Neural cell (in vitro differentiated cells): Measurements from ENCODE around the gene HGF. TPM values are rescaled to one million over a fixed set of nuclear protein-coding genes. Genes with fewer than 3 reads are reported as not detected.

Experiments used
- H2AFZ ChIP-seq: fragments of 200-600, 300-800 bp; sonication (generic), shearing (Covaris generic); 2 replicates; pipeline ENCODE4 v1.6.0; 2014; ENCODE audit warnings: low read depth, mild to moderate bottlenecking, antibody characterized with exemption, low read length, moderate library complexity
- H3F3A ChIP-seq: fragments of 200-600 bp; shearing (Covaris generic); 2 replicates; pipeline ENCODE4 v1.6.1; 2016; ENCODE audit warnings: mild to moderate bottlenecking, moderate library complexity, mixed read lengths, antibody characterized with exemption, low read length; ENCODE audit not compliant: insufficient read depth, poor library complexity, severe bottlenecking
- H3K27ac ChIP-seq: fragments of 200-600, 300-800 bp; sonication (generic), shearing (Covaris generic); 2 replicates; pipeline ENCODE4 v1.5.1; 2014; ENCODE audit warnings: mild to moderate bottlenecking, low read length, moderate library complexity
- H3K27me3 ChIP-seq: fragments of 300-800, 200-600 bp; sonication (generic), shearing (Covaris generic); 2 replicates; pipeline ENCODE4 v1.6.0; 2014; ENCODE audit warnings: mild to moderate bottlenecking, low read depth, low read length, moderate library complexity; ENCODE audit not compliant: insufficient read depth
- H3K36me3 ChIP-seq: fragments of 300-800, 200-600 bp; sonication (generic), shearing (Covaris generic); 2 replicates; pipeline ENCODE4 v1.5.1; 2014; ENCODE audit warnings: mild to moderate bottlenecking, antibody characterized with exemption, low read length, moderate library complexity; ENCODE audit not compliant: insufficient read depth
- H3K4me2 ChIP-seq: fragments of 300-800, 200-600 bp; sonication (generic), shearing (Covaris generic); 2 replicates; pipeline ENCODE4 v1.6.0; 2014; ENCODE audit warnings: mild to moderate bottlenecking, low read length
- H3K4me3 ChIP-seq: fragments of 300-800, 200-600 bp; sonication (generic), shearing (Covaris generic); 2 replicates; pipeline ENCODE4 v1.5.1; 2014; ENCODE audit warnings: mild to moderate bottlenecking, low read length, moderate library complexity
- H3K79me2 ChIP-seq: fragments of 200-600 bp; shearing (Covaris generic); replicated peaks from 2 replicates; pipeline ENCODE4 v1.6.0; 2014; ENCODE audit warnings: mild to moderate bottlenecking, low read length, moderate library complexity; ENCODE audit not compliant: insufficient read depth
- H3K9ac ChIP-seq: fragments of 300-800, 200-600 bp; sonication (generic), shearing (Covaris generic); 2 replicates; pipeline ENCODE4 v1.6.1; 2016; ENCODE audit warnings: mild to moderate bottlenecking, low read length, mixed read lengths
- H3K9me2 ChIP-seq: fragments of 200-600 bp; shearing (Covaris generic); 2 replicates; pipeline ENCODE4 v1.6.1; 2016; ENCODE audit warnings: mild to moderate bottlenecking, low read length, mixed read lengths; ENCODE audit not compliant: insufficient read depth
- H3K9me3 ChIP-seq: fragments of 200-600, 300-800 bp; sonication (generic), shearing (Covaris generic); 2 replicates; pipeline ENCODE4 v1.6.1; 2016; ENCODE audit warnings: mild to moderate bottlenecking, mixed run types, low read length, moderate library complexity, mixed read lengths
- H4K20me1 ChIP-seq: fragments of 200-600 bp; shearing (Covaris generic); 2 replicates; pipeline ENCODE4 v1.6.1; 2016; ENCODE audit warnings: mild to moderate bottlenecking, mixed run types; ENCODE audit not compliant: insufficient read depth
- EP300 ChIP-seq: fragments of 450-650 bp; conservative IDR thresholded peaks from 2 replicates; pipeline ENCODE4 v1.6.1; 2014; ENCODE audit warnings: antibody characterized with exemption, mild to moderate bottlenecking, moderate library complexity; ENCODE audit not compliant: poor library complexity, severe bottlenecking
- EZH2 ChIP-seq: fragments of 200-600, 300-800 bp; shearing (Covaris generic), sonication (generic); IDR thresholded peaks from 2 replicates; pipeline ENCODE4 v1.6.1; 2014; ENCODE audit warnings: antibody characterized with exemption, low read length, borderline replicate concordance, mild to moderate bottlenecking; ENCODE audit not compliant: insufficient read depth, poor library complexity, severe bottlenecking
- MXI1 ChIP-seq: fragments of 450-650 bp; conservative IDR thresholded peaks from 2 replicates; pipeline ENCODE4 v1.6.1; 2014; ENCODE audit warnings: antibody characterized with exemption, mild to moderate bottlenecking; ENCODE audit not compliant: poor library complexity, severe bottlenecking
- POLR2AphosphoS5 ChIP-seq: IDR thresholded peaks from 2 replicates; pipeline ENCODE4 v1.6.1; 2012
- RAD21 ChIP-seq: fragments of 450-650 bp; conservative IDR thresholded peaks from 2 replicates; pipeline ENCODE4 v1.6.1; 2014; ENCODE audit warnings: antibody characterized with exemption, mild to moderate bottlenecking, moderate library complexity
- SMC3 ChIP-seq: fragments of 450-650 bp; conservative IDR thresholded peaks from 2 replicates; pipeline ENCODE4 v1.6.1; 2014; ENCODE audit warnings: antibody characterized with exemption, mild to moderate bottlenecking, moderate library complexity; ENCODE audit not compliant: poor library complexity
- TAF1 ChIP-seq: IDR thresholded peaks from 2 replicates; pipeline ENCODE4 v1.6.1; 2012; ENCODE audit warnings: low read depth
- polyA plus RNA-seq: library from polyadenylated mRNA; depleted of rRNA; stranded (reverse); fragments of >200 nt; gene quantifications from 2 replicates; pipeline ENCODE4 v1.2.3, GENCODE V29; 2014
- TF ChIP-seq, protein P1 (sequence below): fragments of 450-650 bp; IDR thresholded peaks from 2 replicates; pipeline ENCODE4 v1.5.1; 2014; ENCODE audit warnings: antibody characterized with exemption, mild to moderate bottlenecking, moderate library complexity; ENCODE audit not compliant: poor library complexity, severe bottlenecking
- TF ChIP-seq, protein P2 (sequence below): IDR thresholded peaks from 2 replicates; pipeline ENCODE4 v1.6.1; 2012; ENCODE audit warnings: borderline replicate concordance

Gene HGF
- polyA plus RNA-seq, 1 donor from 2014 or later: not detected

DNA sequence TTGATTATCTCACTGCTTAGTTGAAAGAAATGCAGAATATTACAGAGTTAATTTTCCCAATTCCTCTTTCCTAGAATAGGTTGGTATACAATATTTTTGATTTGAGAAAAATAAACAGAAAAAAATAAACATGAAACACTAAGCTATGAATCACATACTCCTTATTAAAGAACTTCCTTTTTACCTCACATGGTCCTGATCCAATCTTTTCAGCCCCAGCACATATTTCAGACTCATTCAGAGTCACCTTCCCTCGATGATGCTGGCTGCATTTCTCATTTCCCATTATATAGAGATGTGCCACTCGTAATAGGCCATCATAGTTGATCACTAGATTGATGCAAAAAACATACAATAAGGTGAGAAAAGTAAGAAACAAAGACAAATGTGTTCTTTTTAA, 64.6 kb downstream of the HGF start:
- Histone ChIP-seq H3K27ac (no peak overlapping the region), H2AFZ (no peak overlapping the region), H3K4me3 (no peak overlapping the region), H3K9ac (no peak overlapping the region), H3K79me2 (no peaks in the 10 kb centered on the region), H3F3A (no peaks in the 10 kb centered on the region), H4K20me1 (no peaks in the 10 kb centered on the region), H3K36me3 (no peaks in the 10 kb centered on the region), H3K4me2 (no peak overlapping the region), H3K27me3 (no peaks in the 10 kb centered on the region), H3K9me2 (no peaks in the 10 kb centered on the region), H3K9me3 (no peaks in the 10 kb centered on the region)
- TF ChIP-seq, protein P1, sequence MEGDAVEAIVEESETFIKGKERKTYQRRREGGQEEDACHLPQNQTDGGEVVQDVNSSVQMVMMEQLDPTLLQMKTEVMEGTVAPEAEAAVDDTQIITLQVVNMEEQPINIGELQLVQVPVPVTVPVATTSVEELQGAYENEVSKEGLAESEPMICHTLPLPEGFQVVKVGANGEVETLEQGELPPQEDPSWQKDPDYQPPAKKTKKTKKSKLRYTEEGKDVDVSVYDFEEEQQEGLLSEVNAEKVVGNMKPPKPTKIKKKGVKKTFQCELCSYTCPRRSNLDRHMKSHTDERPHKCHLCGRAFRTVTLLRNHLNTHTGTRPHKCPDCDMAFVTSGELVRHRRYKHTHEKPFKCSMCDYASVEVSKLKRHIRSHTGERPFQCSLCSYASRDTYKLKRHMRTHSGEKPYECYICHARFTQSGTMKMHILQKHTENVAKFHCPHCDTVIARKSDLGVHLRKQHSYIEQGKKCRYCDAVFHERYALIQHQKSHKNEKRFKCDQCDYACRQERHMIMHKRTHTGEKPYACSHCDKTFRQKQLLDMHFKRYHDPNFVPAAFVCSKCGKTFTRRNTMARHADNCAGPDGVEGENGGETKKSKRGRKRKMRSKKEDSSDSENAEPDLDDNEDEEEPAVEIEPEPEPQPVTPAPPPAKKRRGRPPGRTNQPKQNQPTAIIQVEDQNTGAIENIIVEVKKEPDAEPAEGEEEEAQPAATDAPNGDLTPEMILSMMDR: no peak
- TF ChIP-seq MXI1 (no peak), EP300 (no peak), EZH2 (no peak), SMC3 (no peak), TAF1 (no peak), POLR2AphosphoS5 (no peak), RAD21 (no peak)
- TF ChIP-seq, protein P2, sequence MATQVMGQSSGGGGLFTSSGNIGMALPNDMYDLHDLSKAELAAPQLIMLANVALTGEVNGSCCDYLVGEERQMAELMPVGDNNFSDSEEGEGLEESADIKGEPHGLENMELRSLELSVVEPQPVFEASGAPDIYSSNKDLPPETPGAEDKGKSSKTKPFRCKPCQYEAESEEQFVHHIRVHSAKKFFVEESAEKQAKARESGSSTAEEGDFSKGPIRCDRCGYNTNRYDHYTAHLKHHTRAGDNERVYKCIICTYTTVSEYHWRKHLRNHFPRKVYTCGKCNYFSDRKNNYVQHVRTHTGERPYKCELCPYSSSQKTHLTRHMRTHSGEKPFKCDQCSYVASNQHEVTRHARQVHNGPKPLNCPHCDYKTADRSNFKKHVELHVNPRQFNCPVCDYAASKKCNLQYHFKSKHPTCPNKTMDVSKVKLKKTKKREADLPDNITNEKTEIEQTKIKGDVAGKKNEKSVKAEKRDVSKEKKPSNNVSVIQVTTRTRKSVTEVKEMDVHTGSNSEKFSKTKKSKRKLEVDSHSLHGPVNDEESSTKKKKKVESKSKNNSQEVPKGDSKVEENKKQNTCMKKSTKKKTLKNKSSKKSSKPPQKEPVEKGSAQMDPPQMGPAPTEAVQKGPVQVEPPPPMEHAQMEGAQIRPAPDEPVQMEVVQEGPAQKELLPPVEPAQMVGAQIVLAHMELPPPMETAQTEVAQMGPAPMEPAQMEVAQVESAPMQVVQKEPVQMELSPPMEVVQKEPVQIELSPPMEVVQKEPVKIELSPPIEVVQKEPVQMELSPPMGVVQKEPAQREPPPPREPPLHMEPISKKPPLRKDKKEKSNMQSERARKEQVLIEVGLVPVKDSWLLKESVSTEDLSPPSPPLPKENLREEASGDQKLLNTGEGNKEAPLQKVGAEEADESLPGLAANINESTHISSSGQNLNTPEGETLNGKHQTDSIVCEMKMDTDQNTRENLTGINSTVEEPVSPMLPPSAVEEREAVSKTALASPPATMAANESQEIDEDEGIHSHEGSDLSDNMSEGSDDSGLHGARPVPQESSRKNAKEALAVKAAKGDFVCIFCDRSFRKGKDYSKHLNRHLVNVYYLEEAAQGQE: no peak

DNA sequence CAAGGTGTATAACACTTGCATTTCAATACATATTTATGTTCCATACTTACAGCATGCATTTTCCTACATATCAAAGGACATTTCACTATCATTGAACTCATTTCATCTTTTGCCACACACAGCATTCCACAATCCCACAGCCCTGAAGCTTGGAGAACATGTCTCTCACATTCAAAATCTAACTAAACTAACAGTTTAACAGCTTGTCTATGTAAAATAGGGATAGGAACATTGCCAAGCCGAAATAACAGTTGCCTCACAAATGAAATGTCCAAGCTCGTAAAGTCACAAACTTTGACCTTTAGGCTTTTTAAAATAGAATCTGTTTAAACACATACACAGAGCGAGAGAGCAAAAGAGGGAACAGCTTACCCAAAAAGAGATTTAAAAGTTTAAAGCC, 65.3 kb downstream of the HGF start:
- no peak overlapping the region for H3K4me3 ChIP-seq
- no peak for TF ChIP-seq EP300
- TF ChIP-seq, protein P2: no peak
- TF ChIP-seq MXI1: no peak
- TF ChIP-seq RAD21: no peak
- no peak for TF ChIP-seq TAF1
- TF ChIP-seq, protein P1: no peak
- TF ChIP-seq EZH2: no peak
- TF ChIP-seq SMC3: no peak
- no peak for TF ChIP-seq POLR2AphosphoS5
- H3K9me3 ChIP-seq: no peaks in the 10 kb centered on the region
- H3K27ac ChIP-seq: no peak overlapping the region
- no peaks in the 10 kb centered on the region for H4K20me1 ChIP-seq
- no peak overlapping the region for H3K4me2 ChIP-seq
- no peaks in the 10 kb centered on the region for H3K9me2 ChIP-seq
- H3K36me3 ChIP-seq: no peaks in the 10 kb centered on the region
- no peak overlapping the region for H3K9ac ChIP-seq
- no peaks in the 10 kb centered on the region for H3F3A ChIP-seq
- H3K27me3 ChIP-seq: no peaks in the 10 kb centered on the region
- no peak overlapping the region for H2AFZ ChIP-seq
- no peaks in the 10 kb centered on the region for H3K79me2 ChIP-seq
